NCI-H1048 (cell line): Measurements from ENCODE around the gene LASP1NB.

Source experiments
- DNase-seq: peaks from one replicate; lab custom pipeline; 2025; lab: John Stamatoyannopoulos, UW

LASP1NB gene

DNA sequence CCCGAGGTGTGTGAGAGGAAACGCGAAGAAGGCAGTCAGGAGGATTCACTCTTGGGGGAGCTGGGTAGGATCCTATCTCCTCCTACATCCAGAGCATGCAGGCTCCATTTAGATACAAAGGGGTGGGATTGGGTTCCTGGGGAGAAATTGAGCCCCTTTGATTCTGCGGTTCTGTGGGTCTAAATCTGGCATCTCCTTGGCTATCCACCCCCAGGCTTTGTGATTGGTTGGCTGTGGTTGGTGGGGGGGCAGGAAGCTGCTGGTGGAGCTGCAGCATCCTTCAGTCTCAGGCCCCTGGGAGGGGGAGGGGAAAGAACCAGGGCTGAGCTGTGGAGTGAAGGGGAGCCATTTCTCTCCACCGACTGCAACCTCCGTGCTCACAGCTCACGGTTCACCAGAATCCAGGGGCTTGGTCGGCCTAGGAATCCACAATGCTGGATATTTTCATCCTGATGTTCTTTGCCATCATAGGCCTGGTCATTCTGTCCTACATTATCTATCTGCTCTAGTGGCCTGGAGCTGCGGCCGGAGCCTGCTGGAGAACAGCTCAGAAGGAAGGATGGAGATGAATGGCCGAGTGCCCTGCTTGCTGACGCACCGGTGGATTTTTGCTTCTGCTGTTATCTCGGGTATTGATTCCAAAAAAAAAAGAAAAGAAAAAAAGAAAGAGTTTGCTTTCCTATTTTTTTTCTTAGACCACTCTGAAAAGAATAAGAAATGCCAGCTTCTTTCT lies at the start of gene LASP1NB:
Gene LASP1NB, plus strand, starts transcription at position 352 of the 733 bp plus-strand sequence.
- DNase-seq, result no peak

DNA sequence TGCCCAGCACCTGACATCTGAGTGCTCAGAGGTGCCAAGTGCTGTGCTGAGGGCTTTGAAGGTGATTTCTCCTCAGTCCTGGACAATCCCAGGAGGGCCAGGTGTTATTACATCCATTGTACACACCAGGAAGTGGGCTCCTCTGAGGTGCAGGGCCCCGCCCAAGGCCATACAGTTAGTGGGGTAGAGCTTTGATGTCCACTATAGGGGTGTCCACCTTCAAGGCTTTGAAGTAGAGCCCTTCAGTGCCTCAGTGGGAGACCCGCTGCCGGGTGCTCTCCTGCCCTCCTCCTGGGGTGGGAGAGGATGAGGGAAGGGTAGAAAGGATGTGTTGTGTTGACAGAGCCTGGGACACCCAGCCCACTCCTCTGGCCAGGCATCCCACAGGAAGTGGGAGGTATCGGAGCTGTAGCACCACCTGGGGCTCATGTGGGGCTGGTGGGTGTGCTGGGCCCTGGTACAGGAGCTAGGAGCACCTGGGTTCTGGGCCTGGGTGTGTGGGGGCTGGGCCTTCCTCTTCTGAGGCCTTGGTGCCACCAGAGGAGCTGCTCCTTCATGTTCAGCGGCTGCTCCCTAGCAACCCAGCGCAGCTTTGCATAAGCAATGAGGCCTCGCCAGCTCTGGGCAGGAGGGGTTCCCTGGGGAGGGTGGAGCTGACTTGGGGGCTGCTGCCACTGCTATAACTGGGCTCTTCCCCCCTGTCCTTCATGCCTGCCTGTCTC lies 48.1 kb upstream of the LASP1NB start:
- DNase-seq, result no peak

DNA sequence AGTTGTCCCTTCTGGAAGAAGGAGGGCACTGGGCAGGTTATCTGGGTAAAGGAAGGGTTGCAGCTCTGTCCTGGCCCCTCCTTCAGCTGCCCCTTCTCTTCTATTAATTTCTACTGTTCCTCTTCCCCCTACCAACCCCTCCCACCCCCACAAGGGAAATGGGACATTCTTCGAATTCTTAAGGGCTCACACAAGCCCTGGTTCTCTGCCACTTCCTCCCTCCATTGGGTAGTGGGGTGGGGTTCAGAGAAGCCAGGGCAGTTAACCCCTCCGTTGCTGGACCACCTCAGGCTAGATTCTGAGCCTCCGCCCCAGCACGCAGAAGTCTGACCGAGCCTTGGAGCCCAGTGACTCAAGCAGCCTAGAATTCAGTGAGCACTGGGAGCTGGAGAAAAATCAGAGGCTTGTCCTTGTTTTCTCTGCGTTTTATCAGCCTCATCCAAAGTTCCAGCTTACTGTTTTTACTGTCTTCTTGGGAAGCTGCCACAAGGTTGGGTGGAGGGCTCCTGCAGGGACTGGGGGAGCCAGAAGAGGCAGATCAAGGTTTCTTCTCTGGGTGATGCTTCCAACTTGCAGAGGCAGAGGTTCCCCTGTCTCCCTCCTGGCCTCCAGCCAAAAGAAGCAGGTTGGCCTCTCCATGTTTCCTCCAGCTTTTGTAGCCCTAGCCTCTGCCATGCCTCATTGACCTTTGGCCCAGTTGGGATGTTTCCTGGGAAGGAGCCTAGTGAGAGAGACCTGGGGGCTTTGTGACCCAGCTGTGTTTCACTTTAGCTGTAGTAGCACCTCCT lies 45.3 kb upstream of the LASP1NB start:
- no peak for DNase-seq

GRCh38 chr17:38881600-38882191 lies 43.7 kb upstream of the LASP1NB start:
- no peak for DNase-seq

DNA sequence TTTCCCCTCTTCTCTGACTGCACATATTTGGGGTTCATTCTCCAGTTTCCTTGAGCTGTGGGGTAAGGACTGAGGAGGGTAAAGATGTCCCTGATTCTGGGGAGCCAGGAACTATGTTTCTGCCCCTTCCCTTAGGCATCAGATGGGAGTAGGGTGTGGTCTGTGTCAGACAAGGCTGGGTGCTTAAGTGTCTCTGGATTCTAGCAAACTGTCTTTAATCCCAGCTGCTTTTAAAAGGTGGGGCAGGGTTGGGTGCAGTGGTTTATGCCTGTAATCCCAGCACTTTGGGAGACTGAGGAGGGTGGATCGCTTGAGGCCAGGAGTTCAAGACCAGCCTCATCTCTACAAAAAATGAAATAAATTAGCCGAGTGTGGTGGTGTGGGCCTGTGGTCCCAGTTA lies 42.5 kb upstream of the LASP1NB start:
- no peak for DNase-seq

- DNase-seq, result no peak
Observed at GRCh38 chr17:38883592-38884526, 41.6 kb upstream of the LASP1NB start.

- DNase-seq, result no peak
Observed at GRCh38 chr17:38885044-38885727, 40.2 kb upstream of the LASP1NB start.

GRCh38 chr17:38885728-38886642 lies 39.4 kb upstream of the LASP1NB start:
- no peak for DNase-seq

GRCh38 chr17:38886643-38887010 lies 38.8 kb upstream of the LASP1NB start:
- no peak for DNase-seq

DNA sequence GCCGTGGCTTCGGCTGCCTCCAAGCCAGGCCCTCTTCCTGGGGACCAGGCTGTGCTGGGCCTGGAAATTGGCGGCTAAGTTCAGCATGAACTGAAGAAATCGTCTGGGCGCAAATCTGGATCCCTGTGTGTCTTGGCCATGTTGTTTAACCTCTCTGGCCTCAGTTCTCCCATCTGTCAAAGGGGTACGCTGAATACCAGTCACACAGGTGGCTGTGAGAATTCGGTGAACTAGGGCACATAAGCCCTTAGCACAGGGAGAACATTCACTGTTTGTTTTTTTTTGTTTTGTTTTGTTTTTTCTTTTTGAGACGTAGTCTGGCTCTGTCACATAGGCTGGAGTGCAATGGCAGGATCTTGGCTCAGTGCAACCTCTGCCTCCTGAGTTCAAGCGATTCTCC lies 36.6 kb upstream of the LASP1NB start:
- DNase-seq, result no peak

DNA sequence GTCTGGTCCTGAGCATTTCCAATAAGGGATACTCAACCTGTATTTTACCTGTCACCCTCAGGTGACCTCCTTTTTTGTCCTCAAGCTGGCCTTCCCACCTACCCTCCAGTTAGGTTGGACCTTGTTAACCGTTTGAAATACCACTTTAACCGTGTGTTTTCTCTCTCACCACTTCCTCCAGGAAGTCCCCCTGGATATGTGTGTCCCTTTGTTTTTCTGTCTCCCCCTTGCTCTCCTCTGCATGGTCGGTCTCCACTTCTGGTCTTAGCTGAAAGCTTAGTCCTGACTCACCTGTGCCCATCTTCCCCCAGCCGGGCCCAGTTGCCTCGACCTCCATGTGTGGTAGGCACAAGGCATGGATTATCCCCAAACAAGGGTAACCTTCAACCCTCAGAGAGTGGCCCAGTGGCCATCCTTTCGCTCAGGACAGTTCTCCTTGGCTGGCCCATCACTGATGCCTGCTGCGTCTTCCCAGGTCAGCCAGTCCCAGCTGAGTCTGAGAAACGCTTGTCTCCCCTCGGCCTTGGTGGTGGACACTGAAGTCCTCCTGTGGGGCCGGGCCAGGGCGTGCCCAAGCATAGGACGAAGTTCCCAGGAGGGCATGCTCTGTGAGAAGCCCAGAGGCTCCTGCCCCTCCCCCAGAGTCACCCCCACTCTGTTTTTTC lies 35.5 kb upstream of the LASP1NB start:
- DNase-seq, result no peak

DNA sequence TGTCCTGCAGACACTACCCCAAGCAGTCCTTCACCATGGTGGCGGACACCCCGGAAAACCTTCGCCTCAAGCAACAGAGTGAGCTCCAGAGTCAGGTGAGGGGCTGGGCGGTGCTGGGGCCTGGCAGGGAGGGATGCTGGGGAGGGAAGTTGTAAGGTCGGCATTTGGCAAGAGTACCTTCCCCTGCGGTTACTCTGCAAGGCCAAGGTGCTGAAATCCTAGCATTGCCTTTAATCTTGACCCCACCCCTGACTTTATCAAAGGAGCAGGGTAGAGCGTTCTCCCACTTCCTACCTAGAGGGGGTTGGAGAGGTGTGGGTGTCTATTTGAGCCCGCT lies 35.0 kb upstream of the LASP1NB start:
- DNase-seq, result no peak

DNA sequence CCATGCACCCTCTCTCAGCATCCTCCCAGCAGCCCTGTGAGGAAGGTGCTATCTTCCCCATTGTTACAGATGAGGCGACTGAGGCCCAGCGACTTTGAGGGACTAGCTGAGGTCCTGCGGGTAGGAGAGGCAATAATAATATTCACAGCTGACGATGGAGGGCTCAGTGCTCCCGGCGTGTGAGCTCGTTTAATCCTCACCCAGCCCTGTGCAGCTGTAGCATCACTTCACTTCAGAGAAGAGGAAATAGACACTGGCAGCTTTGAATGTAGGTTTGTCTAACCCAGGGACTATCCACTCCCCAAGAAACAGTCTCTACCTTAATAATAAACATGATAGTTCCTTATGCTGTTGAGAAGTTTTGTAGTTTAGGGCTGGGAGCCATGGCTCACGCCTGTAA lies 34.0 kb upstream of the LASP1NB start:
- no peak for DNase-seq

DNA sequence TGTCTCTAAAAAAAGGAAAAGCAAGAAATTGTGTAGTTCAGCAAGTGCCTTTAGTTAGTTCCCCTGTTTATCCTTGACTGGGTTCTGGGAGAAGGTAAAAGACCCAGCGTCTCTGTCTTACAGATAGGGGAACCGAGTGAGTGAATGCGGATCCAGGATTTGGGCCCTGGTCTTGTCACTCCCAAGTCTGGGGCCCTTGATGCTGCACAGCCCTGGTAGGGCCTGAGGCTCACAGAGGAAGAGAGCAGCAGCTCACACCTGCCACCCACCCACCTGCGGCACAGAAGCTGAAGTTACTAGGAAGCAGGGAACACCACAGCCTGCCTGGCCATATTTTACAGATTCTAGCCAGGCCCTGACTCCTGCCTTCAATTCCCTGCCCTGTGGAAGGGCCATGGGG lies 33.3 kb upstream of the LASP1NB start:
- no peak for DNase-seq

GRCh38 chr17:38892620-38893019 lies 32.8 kb upstream of the LASP1NB start:
- no peak for DNase-seq

DNA sequence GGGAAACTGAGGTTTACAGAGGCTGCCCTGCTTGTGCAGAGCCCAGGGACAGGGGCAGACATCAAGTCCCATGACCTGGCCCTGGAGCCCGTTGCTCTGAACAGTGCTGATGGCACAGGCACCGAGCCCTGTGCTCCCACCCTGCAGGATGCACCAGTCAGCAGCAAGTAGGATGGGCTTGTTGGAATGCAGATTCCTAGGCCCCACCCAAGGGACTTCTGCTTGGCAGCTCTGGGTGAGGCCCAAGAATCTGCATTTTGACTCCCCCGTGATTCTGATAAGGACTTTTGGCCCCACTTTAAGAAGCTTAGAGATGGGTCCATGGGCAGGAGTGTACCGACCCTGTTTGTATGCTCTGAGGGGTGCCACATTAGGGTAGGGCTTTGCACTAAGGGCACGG lies 32.3 kb upstream of the LASP1NB start:
- no peak for DNase-seq

- no peak for DNase-seq
Observed at GRCh38 chr17:38893607-38894006, 31.8 kb upstream of the LASP1NB start.

- no peak for DNase-seq
Observed at GRCh38 chr17:38894276-38894675, 31.1 kb upstream of the LASP1NB start.

- DNase-seq, result no peak
Observed at GRCh38 chr17:38896346-38896954, 29.0 kb upstream of the LASP1NB start.
